Measurements from ENCODE around the gene FAM89B.
A peak's percentile ranks its signal among the peaks of the same experiment; 100 is the strongest.

The FAM89B gene

DNA sequence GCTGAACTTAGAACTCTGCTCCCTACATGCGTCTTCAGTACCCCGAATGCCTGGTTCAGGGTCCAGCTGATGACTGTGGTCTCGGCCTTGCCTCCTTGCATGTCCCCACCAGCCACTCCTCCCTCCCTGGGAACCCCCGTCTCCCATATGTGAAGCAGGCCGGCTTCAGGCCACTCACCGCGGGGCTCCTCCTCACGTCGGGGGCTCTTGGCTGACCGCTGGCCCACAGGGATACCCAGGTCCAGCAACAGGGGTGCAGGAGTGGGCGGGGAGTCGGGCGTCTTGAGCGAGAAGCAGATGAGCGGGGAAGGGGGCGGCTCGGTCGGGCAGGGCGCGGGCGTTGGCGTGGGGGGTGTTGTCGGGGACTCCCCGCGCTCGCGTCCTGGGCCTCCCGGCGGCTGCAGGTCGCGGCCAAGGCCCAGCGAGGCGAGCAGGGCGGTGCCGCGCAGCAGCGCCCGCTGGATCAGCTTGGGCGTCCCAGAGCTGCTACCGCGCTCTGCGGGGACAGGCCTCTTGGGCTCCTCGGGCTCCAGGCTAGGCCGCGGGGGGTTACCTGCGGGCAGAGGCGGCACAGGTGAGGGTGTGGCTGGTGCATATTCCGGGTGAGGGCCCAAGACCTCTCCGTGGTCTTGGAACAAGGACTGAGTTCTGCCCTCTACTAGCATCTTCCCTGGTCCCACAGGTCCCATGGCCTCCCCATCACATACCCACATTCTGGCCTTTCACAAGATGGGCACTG is 27.0 kb downstream of the FAM89B start:
- Histone ChIP-seq H3K79me1 (ENCODE audit: low read length) (no peaks in the 10 kb centered on the region), H2BK120ac (ENCODE audit: low read depth, low read length) (no peak overlapping the region), H3K36me3 (ENCODE audit: control insufficient read depth, insufficient read depth, low read length) (no peaks in the 10 kb centered on the region), H3K23ac (ENCODE audit: low read length) (no peak overlapping the region), H3K27me3 (ENCODE audit: insufficient read depth, low read length, poor library complexity) (no peaks in the 10 kb centered on the region), H3K18ac (ENCODE audit: low read length) (no peak overlapping the region), H2AK5ac (ENCODE audit: low read length) (no peak overlapping the region), H2BK15ac (replicated peaks; ENCODE audit: low read depth) (no peak overlapping the region), H3K4me1 (ENCODE audit: control insufficient read depth, low read depth, low read length) (no peaks in the 10 kb centered on the region), H2BK5ac (ENCODE audit: low read length) (no peak overlapping the region), H4K5ac (ENCODE audit: low read length) (no peak overlapping the region), H3K4me2 (ENCODE audit: low read length) (no peak overlapping the region), H3K79me2 (ENCODE audit: control insufficient read depth, insufficient read depth, low read length) (no peaks in the 10 kb centered on the region), H3K27ac (ENCODE audit: low read depth, low read length) (no peak overlapping the region), H4K8ac (ENCODE audit: low read depth, low read length) (no peak overlapping the region), H3K9ac (ENCODE audit: low read length) (no peak overlapping the region), H3K4me3 (ENCODE audit: low read length) (no peak overlapping the region), H3K4ac (ENCODE audit: low read depth, low read length) (no peak overlapping the region), H3K56ac (ENCODE audit: low read length) (no peak overlapping the region)
- WGBS (ENCODE audit: extremely low coverage, insufficient coverage, low lambda C conversion rate), result no CpG with 5 or more reads among the region's 49 CpGs
- DNase-seq, result no peak

DNA sequence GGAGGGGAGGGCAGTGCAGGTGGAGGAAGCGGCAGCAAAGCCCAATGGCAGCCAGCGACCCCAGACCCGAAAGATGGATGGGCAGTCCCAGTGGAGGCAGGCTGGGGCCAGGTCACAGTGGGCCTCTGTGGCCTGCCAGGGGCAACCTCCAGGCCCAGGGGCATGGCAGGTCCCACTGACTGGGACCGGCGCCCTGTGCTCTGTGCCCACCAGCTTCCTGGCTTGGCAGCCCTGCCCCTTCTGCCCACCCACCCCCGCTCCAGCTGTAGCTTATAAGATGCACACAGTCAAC is 27.6 kb downstream of the FAM89B start:
- no peak for DNase-seq
- no peak overlapping the region for H3K23ac ChIP-seq (ENCODE audit: low read length)
- no peak overlapping the region for H2BK5ac ChIP-seq (ENCODE audit: low read length)
- no peak overlapping the region for H3K4ac ChIP-seq (ENCODE audit: low read depth, low read length)
- WGBS (ENCODE audit: extremely low coverage, insufficient coverage, low lambda C conversion rate), result no CpG with 5 or more reads among the region's 6 CpGs
- H3K18ac ChIP-seq (ENCODE audit: low read length), result no peak overlapping the region
- H4K5ac ChIP-seq (ENCODE audit: low read length), result no peak overlapping the region
- no peak overlapping the region for H3K27ac ChIP-seq (ENCODE audit: low read depth, low read length)
- H3K79me2 ChIP-seq (ENCODE audit: control insufficient read depth, insufficient read depth, low read length), result no peaks in the 10 kb centered on the region
- no peak overlapping the region for H2BK15ac ChIP-seq (replicated peaks; ENCODE audit: low read depth)
- H3K9ac ChIP-seq (ENCODE audit: low read length), result no peak overlapping the region
- no peaks in the 10 kb centered on the region for H3K36me3 ChIP-seq (ENCODE audit: control insufficient read depth, insufficient read depth, low read length)
- H3K27me3 ChIP-seq (ENCODE audit: insufficient read depth, low read length, poor library complexity), result no peaks in the 10 kb centered on the region
- no peaks in the 10 kb centered on the region for H3K79me1 ChIP-seq (ENCODE audit: low read length)
- no peak overlapping the region for H3K4me3 ChIP-seq (ENCODE audit: low read length)
- H3K4me1 ChIP-seq (ENCODE audit: control insufficient read depth, low read depth, low read length), result no peaks in the 10 kb centered on the region
- no peak overlapping the region for H3K56ac ChIP-seq (ENCODE audit: low read length)
- no peak overlapping the region for H3K4me2 ChIP-seq (ENCODE audit: low read length)
- H4K8ac ChIP-seq (ENCODE audit: low read depth, low read length), result no peak overlapping the region
- H2AK5ac ChIP-seq (ENCODE audit: low read length), result no peak overlapping the region
- H2BK120ac ChIP-seq (ENCODE audit: low read depth, low read length), result no peak overlapping the region

DNA sequence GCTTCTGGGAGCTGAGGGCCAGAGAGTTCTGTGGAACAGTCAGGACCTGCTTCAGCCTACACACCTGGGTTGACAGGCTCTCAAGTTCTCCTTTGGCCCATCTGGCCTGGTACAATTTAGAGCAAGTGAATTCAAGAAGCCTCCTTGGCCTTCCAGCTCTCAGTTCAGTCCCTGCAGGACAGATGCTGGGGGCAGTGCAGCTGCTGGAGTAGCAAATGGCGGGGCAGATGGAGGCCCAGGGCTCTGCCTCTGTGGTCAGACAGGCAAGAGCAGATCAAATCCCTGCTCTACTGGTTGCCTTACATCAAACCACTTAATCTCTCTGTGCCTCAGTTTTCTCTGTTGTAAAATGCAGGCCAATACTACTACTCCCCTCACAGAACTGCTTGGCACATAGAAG is 31.9 kb downstream of the FAM89B start:
- Histone ChIP-seq H3K4me2 (ENCODE audit: low read length) (no peak overlapping the region), H3K36me3 (ENCODE audit: control insufficient read depth, insufficient read depth, low read length) (no peaks in the 10 kb centered on the region), H3K56ac (ENCODE audit: low read length) (no peak overlapping the region), H2AK5ac (ENCODE audit: low read length) (no peak overlapping the region), H3K79me2 (ENCODE audit: control insufficient read depth, insufficient read depth, low read length) (no peaks in the 10 kb centered on the region), H2BK5ac (ENCODE audit: low read length) (no peak overlapping the region), H4K5ac (ENCODE audit: low read length) (no peak overlapping the region), H3K27ac (ENCODE audit: low read depth, low read length) (no peak overlapping the region), H3K4me1 (ENCODE audit: control insufficient read depth, low read depth, low read length) (peaks cover 3% of the 10 kb centered on the region), H3K4ac (ENCODE audit: low read depth, low read length) (no peak overlapping the region), H3K79me1 (ENCODE audit: low read length) (no peaks in the 10 kb centered on the region), H3K27me3 (ENCODE audit: insufficient read depth, low read length, poor library complexity) (no peaks in the 10 kb centered on the region), H3K23ac (ENCODE audit: low read length) (no peak overlapping the region), H2BK120ac (ENCODE audit: low read depth, low read length) (no peak overlapping the region), H4K8ac (ENCODE audit: low read depth, low read length) (no peak overlapping the region), H3K9ac (ENCODE audit: low read length) (no peak overlapping the region), H3K4me3 (ENCODE audit: low read length) (no peak overlapping the region), H2BK15ac (replicated peaks; ENCODE audit: low read depth) (no peak overlapping the region), H3K18ac (ENCODE audit: low read length) (no peak overlapping the region)
- no CpG with 5 or more reads among the region's 1 CpG for WGBS (ENCODE audit: extremely low coverage, insufficient coverage, low lambda C conversion rate)
- no peak for DNase-seq

DNA sequence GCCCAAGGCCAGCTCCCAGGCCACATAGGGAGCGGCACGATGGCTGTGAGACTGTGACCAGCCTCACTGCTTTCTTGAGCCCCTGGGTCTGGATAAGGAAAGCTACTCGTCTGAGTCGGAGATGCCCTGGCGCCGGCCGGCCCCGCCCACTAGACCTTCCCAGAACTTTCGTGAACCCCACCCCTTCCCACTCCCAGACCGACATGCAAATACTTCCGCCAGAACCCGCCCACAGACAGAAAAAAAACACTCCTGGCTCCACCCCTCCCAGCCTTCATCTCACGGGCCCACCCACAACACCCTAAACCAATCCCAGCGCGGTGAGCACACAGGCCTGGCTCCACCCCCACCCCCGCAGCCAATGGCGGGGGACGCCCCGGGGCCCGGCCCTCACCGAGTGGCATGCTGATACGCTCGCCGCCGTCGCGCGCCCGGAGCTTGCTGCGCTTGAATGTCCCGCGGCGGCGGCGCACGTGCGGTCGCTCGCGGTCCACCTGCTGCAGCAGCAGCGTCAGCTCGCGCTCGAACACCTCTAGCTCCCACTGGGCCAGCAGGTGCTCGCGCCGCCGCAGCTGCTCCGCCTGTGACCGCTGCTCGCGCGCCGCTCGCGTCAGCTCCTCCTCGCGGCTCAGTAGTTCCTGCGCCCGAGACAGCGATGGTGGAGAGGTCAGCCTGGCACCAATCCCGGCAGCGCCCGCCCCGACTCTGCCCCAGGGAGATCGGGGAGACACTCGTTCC is 34.7 kb downstream of the FAM89B start:
- Histone ChIP-seq H4K8ac (ENCODE audit: low read depth, low read length) (no peak overlapping the region), H3K4me3 (ENCODE audit: low read length) (no peak overlapping the region), H3K79me1 (ENCODE audit: low read length) (peaks cover 6% of the 10 kb centered on the region), H3K18ac (ENCODE audit: low read length) (no peak overlapping the region), H3K4me1 (ENCODE audit: control insufficient read depth, low read depth, low read length) (peaks cover 3% of the 10 kb centered on the region), H2BK120ac (ENCODE audit: low read depth, low read length) (no peak overlapping the region), H3K56ac (ENCODE audit: low read length) (peak overlapping the region; percentile 83), H3K79me2 (ENCODE audit: control insufficient read depth, insufficient read depth, low read length) (no peaks in the 10 kb centered on the region), H3K4ac (ENCODE audit: low read depth, low read length) (no peak overlapping the region), H3K27ac (ENCODE audit: low read depth, low read length) (peak overlapping the region; percentile 33), H2BK15ac (replicated peaks; ENCODE audit: low read depth) (no peak overlapping the region), H3K23ac (ENCODE audit: low read length) (no peak overlapping the region), H3K4me2 (ENCODE audit: low read length) (peak overlapping the region; percentile 67), H2AK5ac (ENCODE audit: low read length) (no peak overlapping the region), H3K36me3 (ENCODE audit: control insufficient read depth, insufficient read depth, low read length) (no peaks in the 10 kb centered on the region), H2BK5ac (ENCODE audit: low read length) (no peak overlapping the region), H4K5ac (ENCODE audit: low read length) (no peak overlapping the region), H3K27me3 (ENCODE audit: insufficient read depth, low read length, poor library complexity) (no peaks in the 10 kb centered on the region), H3K9ac (ENCODE audit: low read length) (peak overlapping the region; percentile 69)
- DNase-seq, result peak; percentile 100
- WGBS (ENCODE audit: extremely low coverage, insufficient coverage, low lambda C conversion rate), result no CpG with 5 or more reads among the region's 67 CpGs

DNA sequence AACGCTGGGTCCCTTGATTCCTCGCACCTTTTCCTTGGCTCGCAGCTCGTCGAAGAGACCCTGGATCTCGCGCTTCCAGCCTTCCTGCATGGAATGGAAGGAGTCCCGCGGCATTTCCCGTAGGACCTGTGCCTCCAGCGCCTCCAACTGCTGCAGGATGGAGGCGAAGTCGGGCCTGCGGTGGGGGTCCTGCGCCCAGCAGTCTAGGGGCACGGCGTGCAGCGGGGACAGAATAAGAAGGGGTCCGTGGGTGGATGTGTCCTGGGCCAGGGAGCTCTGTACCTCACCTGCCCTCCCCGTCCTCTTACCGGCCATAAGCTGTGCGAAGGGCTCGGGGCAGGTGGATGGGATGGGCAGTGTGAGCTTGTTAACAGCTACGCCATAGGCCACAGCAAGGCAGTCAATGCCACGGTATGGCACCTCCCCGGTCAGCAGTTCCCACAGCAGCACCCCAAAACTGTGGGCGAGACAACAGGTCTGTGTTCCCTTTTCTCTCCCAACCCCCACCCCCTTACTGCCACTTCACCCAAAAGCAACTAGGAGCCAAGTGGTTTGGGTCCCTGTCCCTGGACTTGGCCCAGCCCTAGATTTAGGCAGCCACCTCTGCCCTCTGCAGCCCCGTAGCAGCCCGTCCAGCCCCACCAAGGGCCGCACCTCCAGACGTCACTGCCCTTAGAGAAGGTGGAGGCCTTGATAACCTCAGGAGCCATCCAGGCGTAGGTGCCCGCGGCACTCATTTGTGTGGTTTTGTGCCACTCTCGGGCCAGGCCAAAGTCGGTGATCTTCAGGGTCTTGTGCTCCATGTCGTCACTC is 35.5 kb downstream of the FAM89B start:
- Histone ChIP-seq H3K56ac (ENCODE audit: low read length) (peak overlapping the region; percentile 60), H4K8ac (ENCODE audit: low read depth, low read length) (no peak overlapping the region), H2AK5ac (ENCODE audit: low read length) (no peak overlapping the region), H2BK120ac (ENCODE audit: low read depth, low read length) (no peak overlapping the region), H2BK15ac (replicated peaks; ENCODE audit: low read depth) (no peak overlapping the region), H3K27me3 (ENCODE audit: insufficient read depth, low read length, poor library complexity) (no peaks in the 10 kb centered on the region), H3K4ac (ENCODE audit: low read depth, low read length) (no peak overlapping the region), H2BK5ac (ENCODE audit: low read length) (no peak overlapping the region), H3K4me1 (ENCODE audit: control insufficient read depth, low read depth, low read length) (peaks cover 9% of the 10 kb centered on the region), H3K36me3 (ENCODE audit: control insufficient read depth, insufficient read depth, low read length) (no peaks in the 10 kb centered on the region), H3K18ac (ENCODE audit: low read length) (no peak overlapping the region), H3K79me1 (ENCODE audit: low read length) (peaks cover 13% of the 10 kb centered on the region), H3K79me2 (ENCODE audit: control insufficient read depth, insufficient read depth, low read length) (peaks cover under 1% of the 10 kb centered on the region), H4K5ac (ENCODE audit: low read length) (no peak overlapping the region), H3K4me2 (ENCODE audit: low read length) (peak overlapping the region; percentile 27), H3K23ac (ENCODE audit: low read length) (no peak overlapping the region), H3K4me3 (ENCODE audit: low read length) (no peak overlapping the region), H3K27ac (ENCODE audit: low read depth, low read length) (no peak overlapping the region), H3K9ac (ENCODE audit: low read length) (peak overlapping the region; percentile 58)
- no CpG with 5 or more reads among the region's 37 CpGs for WGBS (ENCODE audit: extremely low coverage, insufficient coverage, low lambda C conversion rate)
- no peak for DNase-seq
